Raji (cell line): ENCODE results near the gene ACBD6.

Experiments
- POLR2A ChIP-seq: IDR thresholded peaks from 2 replicates; pipeline ENCODE4 v1.6.1; 2011; ENCODE audit warnings: low read depth, low read length, control low read depth; ENCODE audit not compliant: insufficient read depth

ACBD6 gene

DNA sequence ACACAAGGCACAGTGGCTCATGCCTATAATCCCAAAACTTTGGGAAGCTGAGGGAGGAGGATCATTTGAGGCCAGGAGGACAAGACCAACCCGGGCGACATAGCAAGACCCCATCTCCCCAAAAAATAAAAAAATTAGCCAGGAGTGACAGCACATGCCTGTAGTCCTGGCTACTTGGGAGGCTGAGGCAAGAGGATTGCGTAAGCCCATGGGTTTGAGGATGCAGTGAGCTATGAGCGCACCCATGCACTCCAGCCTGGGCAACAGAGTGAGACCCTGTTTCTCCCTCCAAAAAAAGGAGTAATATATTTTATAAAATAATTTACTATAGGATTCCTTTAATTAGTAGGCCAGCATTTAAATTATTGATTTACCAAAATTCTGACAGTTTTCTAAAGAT lies 89.8 kb downstream of the ACBD6 start:
- no peak for TF ChIP-seq POLR2A

DNA sequence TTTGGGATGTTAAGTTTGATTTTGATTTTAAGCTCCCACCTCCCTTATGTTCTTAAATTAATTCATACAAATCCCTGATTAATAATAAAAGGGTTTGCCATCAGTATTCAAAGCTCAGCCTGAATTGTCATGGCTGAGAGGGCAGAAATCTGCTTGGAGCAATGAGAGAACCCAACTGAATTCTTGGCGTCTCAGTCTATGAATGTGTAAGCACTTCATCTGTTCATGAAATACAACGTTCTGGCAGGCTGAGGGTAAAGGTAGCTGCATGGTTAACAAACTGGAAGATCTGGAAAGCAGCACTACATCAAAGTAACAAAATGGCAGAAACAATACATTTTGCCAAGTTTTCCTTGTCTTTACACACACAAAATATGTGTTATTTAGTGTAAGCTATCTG lies 95.3 kb downstream of the ACBD6 start:
- TF ChIP-seq POLR2A = no peak

DNA sequence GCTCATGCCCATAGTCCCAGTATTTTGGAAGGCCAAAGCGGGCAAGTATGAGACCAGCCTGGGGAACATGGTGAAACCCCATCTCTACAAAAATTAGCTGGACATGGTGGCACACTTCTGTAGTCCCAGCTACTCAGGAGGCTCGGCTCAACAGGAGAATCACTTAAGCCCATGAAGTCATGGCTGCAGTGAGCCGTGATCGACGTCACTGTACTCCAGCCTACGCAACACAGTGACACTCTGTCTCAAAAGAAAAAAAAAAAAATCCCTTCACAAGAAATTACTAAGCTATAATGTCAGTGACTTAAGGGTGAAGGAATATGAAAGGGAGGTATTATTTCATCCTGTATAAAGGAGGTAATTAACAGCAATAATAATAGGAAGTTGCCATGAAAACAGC lies 99.8 kb downstream of the ACBD6 start:
- no peak for TF ChIP-seq POLR2A

DNA sequence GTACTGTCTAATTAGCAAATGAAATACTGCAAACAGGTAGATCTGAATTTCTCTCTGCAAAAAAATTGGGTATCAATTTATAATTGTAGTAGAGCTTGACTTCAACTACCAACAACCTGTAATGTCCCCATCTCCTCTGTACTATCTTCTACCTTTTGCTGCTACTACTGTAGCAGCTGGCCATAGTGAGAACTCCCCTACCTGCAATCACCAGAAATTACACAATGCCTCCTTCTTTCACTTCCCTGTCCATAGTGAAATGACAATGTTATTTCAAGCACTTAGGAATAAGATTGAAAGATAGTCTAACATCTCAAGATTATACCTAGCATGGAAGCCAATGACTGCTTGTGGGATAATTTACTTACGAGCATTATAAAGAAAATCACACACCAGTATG lies 100.4 kb downstream of the ACBD6 start:
- TF ChIP-seq POLR2A = no peak

DNA sequence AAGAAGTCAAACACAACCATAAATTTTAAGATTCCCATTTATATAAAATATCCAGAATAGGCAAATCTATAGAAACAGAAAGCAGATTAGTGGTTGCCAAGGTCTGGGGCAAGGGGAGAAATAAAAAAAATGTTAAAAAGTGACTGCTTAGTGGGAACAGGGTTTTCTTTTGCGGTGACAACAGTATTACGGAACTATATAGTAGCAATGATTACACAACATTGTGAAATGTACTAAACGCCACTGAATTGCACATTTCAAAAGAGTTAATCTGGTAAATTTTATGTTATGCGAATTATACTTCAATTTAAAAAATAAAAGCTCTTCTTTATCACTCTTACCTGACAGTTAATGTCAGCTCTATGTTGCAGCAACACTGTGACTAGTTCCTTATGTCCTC lies 105.2 kb downstream of the ACBD6 start:
- no peak for TF ChIP-seq POLR2A

DNA sequence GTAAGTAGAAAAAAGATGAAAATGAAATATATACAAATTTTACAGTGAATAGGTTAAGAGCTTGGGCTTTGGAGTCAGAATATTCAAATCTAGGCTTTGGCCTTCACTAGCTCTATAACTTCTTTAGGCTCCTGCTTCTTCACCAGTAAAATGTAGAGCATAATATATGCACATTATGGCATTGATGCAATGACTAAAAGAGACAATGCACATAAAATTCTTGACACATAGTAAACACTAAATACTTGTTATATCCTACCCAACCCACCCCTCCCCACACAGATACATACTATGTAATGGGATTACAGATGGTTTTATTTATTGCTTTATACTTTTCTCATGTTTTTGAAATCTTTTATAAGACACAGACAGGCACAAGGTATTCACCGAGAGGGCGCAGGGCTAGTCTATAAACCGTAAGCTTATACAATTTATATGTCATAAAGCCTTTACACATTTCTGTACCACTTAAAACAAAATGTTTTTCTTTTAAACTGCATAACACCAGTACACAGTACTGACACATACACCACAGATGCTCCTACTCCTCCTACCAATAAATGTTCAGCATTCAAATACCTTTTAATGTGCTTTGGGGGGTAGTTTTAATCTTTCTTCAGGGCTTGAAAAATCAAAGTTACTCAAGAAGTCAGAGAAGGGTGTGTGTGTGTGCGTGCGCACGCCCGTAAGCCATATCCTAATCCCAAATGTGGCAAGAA lies 109.8 kb downstream of the ACBD6 start:
- no peak for TF ChIP-seq POLR2A

DNA sequence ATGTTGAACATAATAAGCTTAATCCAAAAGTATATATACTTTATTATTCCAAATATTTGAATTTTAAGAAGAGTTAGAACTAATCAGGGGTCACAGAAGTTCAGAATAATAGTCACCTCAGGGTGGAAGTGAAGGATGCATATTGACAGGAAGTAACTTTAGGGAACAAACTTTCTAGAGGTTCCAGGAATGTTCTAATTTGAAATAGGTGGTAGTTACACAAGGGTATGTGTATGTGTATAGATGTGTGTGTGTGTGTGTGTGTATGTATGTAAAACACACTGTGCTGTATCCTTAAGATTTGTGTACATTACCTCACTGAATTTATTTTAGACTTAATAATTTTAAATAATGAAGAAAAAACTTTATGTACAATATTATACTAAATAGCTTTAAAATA lies 110.4 kb downstream of the ACBD6 start:
- TF ChIP-seq POLR2A = no peak

DNA sequence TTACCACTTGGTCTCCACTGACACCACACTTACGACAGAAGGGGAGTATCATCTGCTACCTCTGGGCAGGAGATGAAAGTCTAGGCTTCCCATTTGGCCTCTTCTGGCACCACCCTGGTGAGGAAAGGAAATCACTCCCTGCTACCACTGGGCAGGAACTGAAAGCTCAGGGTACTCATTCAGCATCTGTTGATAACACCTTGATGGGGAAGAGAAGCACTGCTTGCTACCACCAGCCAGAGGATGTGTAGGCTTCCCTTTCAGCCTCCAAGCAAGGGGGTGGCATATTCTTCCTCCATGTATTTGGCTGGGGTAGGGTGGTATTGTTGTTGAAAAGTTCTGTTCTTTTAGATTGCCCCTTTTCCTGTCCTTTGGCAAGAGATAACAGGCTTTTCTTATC lies 115.0 kb downstream of the ACBD6 start:
- no peak for TF ChIP-seq POLR2A

DNA sequence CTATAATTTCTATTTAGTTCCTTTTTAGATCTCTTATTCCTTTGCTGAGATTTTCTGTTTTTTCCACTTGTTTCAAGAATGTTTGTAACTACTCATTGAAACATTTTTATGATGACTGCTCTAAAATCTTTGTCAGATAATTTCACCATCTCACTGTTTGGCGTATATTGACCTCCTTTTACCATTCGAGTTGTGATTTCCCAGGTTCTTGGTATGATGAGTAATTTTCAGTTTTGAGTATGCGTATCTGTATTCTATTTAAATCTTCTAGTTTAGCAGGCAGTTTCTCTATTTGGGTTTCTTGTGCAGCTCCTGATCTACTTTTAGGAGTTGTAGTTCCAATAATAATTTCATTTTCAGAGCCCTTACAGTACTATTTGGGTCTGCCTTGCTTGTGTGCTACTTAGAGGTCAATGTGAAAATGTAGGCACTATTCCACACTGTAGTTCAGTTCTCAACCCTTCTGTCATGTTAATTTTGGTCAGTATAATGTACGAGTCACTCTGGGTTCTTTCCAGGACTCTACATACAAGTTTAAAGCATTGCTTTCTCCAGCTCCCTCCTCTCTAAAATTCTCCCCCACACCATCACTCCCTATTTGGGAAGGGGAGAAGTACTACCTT lies 115.5 kb downstream of the ACBD6 start:
- no peak for TF ChIP-seq POLR2A

DNA sequence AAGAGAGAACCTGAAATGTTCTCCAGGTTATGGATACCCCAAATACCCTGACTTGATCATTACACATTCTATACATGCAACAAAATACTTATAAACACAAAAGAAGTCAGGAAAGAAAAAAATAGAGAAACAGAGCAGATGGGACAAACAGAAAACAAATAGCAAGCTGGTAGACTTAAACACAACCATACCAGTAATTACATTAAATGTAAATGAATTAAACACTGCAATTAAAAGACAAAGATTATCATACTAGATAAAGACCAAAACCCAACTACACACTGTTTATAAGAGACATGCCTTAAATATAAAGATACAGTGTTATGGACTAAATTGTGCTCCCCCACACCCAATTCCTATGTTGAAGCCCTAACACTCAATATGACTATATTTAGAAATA lies 117.2 kb downstream of the ACBD6 start:
- TF ChIP-seq POLR2A = no peak

DNA sequence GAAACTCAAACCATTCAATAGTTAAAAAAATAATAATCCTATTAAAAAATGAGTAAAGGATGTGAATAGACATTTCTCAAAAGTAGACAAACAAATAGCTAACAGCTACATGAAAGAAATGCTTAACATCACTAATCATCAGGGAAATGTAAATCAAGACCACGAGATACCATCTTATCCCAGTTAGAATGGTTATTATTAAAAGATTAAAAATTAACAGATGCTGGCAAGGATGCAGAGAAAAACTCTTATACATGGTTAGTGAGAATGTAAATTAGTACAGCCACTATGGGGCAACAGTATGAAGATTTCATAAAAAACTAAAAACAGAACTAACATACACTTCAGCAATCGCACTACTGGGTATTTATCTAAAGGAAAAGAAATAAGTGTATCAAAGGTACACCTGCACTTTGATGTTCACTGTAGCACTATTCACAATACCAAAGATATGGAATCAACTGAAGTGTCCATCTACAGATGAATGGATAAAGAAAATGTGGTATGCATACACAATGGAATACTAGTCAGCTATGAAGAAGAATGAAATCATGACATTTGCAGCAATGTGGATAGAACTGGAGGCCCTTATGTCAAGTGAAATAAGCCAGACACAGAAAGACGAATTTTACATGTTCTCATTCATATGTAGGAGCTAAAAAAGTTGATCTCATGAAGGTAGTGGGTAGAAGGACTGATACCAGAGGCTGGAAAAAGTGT lies 117.9 kb downstream of the ACBD6 start:
- TF ChIP-seq POLR2A = no peak

DNA sequence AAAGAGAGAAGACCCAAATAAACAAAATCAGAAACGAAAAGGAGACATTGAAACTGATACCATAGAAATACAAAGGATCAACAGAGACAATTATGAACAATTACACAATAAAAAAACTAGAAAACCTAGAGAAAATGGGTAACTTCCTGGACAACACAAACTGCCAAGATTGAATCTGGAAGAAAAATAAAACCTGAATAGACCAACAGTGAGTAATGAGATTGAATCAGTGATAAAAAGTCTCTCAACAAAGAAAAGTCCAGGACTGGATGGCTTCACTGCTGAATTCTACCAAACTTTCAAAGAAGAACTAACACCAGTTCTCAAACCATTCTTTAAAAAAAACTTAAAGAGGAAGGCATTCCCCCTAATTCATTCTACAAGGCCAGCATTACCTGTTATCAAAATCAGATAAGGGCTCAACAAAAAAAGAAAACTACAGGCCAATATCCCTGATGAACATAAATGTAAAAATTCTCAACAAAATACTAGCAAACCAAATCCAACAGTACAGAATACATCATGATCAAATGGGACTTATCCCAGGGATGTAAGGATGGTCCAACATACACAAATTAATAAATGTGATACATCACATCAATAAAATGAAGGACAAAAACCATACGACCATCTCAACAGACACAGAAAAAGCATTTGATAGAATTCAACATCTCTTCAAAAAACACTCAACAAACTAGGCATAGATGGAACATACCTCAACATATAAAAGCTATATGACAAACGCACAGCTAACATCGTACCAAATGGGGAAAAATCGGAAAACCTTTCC lies 119.9 kb downstream of the ACBD6 start:
- no peak for TF ChIP-seq POLR2A

DNA sequence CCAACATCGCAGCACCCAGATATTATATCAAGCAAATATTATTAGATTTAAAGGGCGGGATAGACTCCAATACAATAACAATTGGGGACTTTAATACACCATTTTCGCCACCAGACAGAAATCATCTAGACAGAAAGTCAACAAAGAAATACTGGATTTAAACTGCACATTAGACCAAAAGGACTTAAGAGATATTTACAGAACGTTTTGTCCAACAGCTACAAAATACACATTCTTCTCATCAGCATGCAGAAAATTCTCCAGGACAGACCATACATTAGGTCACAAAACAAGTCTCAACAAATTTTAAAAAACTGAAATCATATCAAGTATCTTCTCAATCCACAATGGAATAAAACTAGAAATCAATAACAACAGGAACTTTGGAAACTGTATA lies 121.2 kb downstream of the ACBD6 start:
- no peak for TF ChIP-seq POLR2A

DNA sequence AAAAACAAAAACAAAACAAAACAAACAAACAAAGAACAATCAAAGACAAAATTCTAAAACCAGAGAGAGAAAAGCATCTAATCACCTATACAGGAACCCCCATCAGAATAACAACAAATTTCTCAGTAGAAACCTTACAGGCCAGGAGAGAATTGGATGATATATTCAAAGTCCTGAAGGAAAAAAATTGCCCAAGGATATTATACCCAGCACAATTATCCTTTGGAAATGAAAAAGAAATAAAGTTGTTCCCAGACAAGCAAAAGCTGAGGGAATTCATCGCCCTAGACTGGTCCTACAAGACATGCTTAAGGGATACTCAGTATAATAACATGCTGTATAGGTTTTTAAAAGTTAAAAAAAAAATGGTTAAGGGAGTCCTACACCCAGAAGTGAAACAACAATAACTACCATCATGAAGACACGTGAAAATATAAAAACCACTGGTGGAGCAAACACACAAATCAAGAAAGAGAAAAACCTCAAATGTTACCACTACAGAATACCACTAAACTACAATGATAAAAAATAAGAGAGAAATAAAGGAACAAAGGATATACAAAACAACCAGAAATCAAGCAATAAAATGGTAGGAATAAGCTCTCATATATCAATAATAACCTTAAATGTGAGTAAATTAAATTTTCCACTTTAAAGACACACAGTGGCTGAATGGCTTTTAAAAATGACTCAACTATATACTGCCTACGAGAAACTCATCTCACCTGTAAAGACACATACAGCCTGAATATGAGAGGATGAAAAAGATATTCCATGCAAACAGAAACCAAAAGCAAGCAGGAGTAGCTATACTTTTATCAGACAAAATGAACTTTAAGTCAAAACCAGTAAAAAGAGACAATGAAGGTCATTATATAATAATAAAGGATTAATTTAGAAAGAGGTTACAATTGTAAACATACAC lies 121.9 kb downstream of the ACBD6 start:
- TF ChIP-seq POLR2A = no peak
